Measurements from ENCODE around the gene PCID2.

DNA sequence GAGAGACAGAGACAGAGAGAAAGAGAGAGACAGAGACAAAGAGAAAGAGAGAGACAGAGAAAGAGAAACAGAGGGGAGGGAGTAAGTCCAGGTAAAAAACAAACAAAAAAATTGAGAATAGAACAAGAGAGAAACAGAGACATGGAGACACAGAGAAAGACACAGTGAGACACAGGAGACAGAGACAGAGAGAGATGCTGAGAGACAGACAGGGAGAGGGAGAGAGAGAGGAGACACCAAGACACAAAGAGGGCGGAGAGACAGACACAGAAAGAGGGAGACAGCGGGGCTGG is 55.8 kb downstream of the PCID2 start:
- TF ChIP-seq, protein P1, sequence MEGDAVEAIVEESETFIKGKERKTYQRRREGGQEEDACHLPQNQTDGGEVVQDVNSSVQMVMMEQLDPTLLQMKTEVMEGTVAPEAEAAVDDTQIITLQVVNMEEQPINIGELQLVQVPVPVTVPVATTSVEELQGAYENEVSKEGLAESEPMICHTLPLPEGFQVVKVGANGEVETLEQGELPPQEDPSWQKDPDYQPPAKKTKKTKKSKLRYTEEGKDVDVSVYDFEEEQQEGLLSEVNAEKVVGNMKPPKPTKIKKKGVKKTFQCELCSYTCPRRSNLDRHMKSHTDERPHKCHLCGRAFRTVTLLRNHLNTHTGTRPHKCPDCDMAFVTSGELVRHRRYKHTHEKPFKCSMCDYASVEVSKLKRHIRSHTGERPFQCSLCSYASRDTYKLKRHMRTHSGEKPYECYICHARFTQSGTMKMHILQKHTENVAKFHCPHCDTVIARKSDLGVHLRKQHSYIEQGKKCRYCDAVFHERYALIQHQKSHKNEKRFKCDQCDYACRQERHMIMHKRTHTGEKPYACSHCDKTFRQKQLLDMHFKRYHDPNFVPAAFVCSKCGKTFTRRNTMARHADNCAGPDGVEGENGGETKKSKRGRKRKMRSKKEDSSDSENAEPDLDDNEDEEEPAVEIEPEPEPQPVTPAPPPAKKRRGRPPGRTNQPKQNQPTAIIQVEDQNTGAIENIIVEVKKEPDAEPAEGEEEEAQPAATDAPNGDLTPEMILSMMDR (IDR thresholded peaks at IDR 0.05; ENCODE audit: insufficient read depth, low read length, poor library complexity, severe bottlenecking), result no peak
- TF ChIP-seq EZH2phosphoT487 (conservative IDR thresholded peaks at IDR 0.05; ENCODE audit: low read length), result no peak
